ENCODE results near the gene LAS1L.
"Not testable (repeated sequence)": the region's sequence is repeated elsewhere in the genome, so short reads cannot be mapped to it uniquely, and the experiment has no call there.

The LAS1L gene

GRCh38 chrX:65491620-65492019 is 43.0 kb downstream of the LAS1L start:
- TF ChIP-seq CTCF (IDR thresholded peaks at IDR 0.05; ENCODE audit: low read depth, low read length, missing control alignments) = no peak
- H3K4me3 ChIP-seq (ENCODE audit: low read depth, low read length) = no peak overlapping the region
- no peak for DNase-seq (ENCODE audit: low read depth)
- in situ Hi-C loops (cut with HindIII; ENCODE audit: low sequenced_read_pairs) = no loop called here

- in situ Hi-C loops (cut with HindIII; ENCODE audit: low sequenced_read_pairs) = no loop called here
- TF ChIP-seq CTCF (IDR thresholded peaks at IDR 0.05; ENCODE audit: low read depth, low read length, missing control alignments) = no peak
- DNase-seq (ENCODE audit: low read depth) = no peak
- no peak overlapping the region for H3K4me3 ChIP-seq (ENCODE audit: low read depth, low read length)
Observed at GRCh38 chrX:65488495-65488894, 46.1 kb downstream of the LAS1L start.

- in situ Hi-C loops (cut with HindIII; ENCODE audit: low sequenced_read_pairs) = no loop called here
- H3K4me3 ChIP-seq (ENCODE audit: low read depth, low read length) = no peak overlapping the region
- no peak for DNase-seq (ENCODE audit: low read depth)
- TF ChIP-seq CTCF (IDR thresholded peaks at IDR 0.05; ENCODE audit: low read depth, low read length, missing control alignments) = no peak
Observed at GRCh38 chrX:65480960-65481359, 53.6 kb downstream of the LAS1L start.

- in situ Hi-C loops (cut with HindIII; ENCODE audit: low sequenced_read_pairs); H3K4me3 ChIP-seq (ENCODE audit: low read depth, low read length); DNase-seq (ENCODE audit: low read depth): not testable (repeated sequence)
Observed at GRCh38 chrX:65479102-65479501, 55.5 kb downstream of the LAS1L start.

GRCh38 chrX:65476564-65476963 is 58.0 kb downstream of the LAS1L start:
- DNase-seq (ENCODE audit: low read depth) = no peak
- TF ChIP-seq CTCF (IDR thresholded peaks at IDR 0.05; ENCODE audit: low read depth, low read length, missing control alignments) = no peak
- H3K4me3 ChIP-seq (ENCODE audit: low read depth, low read length) = no peak overlapping the region
- in situ Hi-C loops (cut with HindIII; ENCODE audit: low sequenced_read_pairs) = no loop called here

- DNase-seq (ENCODE audit: low read depth) = peak; percentile 33
- no peak overlapping the region for H3K4me3 ChIP-seq (ENCODE audit: low read depth, low read length)
- no peak for TF ChIP-seq CTCF (IDR thresholded peaks at IDR 0.05; ENCODE audit: low read depth, low read length, missing control alignments)
- in situ Hi-C loops (cut with HindIII; ENCODE audit: low sequenced_read_pairs) = no loop called here
Observed at GRCh38 chrX:65463550-65463949, 71.0 kb downstream of the LAS1L start.
